Neural cell (in vitro differentiated cells): ENCODE results near the gene CHCHD3. TPM values are rescaled to one million over a fixed set of nuclear protein-coding genes. Genes with fewer than 3 reads are reported as not detected.

ENCODE experiments used
- H2AFZ ChIP-seq: fragments of 200-600, 300-800 bp; sonication (generic), shearing (Covaris generic); 2 replicates; pipeline ENCODE4 v1.6.0; 2014; ENCODE audit warnings: low read depth, mild to moderate bottlenecking, antibody characterized with exemption, low read length, moderate library complexity
- H3F3A ChIP-seq: fragments of 200-600 bp; shearing (Covaris generic); 2 replicates; pipeline ENCODE4 v1.6.1; 2016; ENCODE audit warnings: mild to moderate bottlenecking, moderate library complexity, mixed read lengths, antibody characterized with exemption, low read length; ENCODE audit not compliant: insufficient read depth, poor library complexity, severe bottlenecking
- H3K27ac ChIP-seq: fragments of 200-600, 300-800 bp; sonication (generic), shearing (Covaris generic); 2 replicates; pipeline ENCODE4 v1.5.1; 2014; ENCODE audit warnings: mild to moderate bottlenecking, low read length, moderate library complexity
- H3K27me3 ChIP-seq: fragments of 300-800, 200-600 bp; sonication (generic), shearing (Covaris generic); 2 replicates; pipeline ENCODE4 v1.6.0; 2014; ENCODE audit warnings: mild to moderate bottlenecking, low read depth, low read length, moderate library complexity; ENCODE audit not compliant: insufficient read depth
- H3K36me3 ChIP-seq: fragments of 300-800, 200-600 bp; sonication (generic), shearing (Covaris generic); 2 replicates; pipeline ENCODE4 v1.5.1; 2014; ENCODE audit warnings: mild to moderate bottlenecking, antibody characterized with exemption, low read length, moderate library complexity; ENCODE audit not compliant: insufficient read depth
- H3K4me2 ChIP-seq: fragments of 300-800, 200-600 bp; sonication (generic), shearing (Covaris generic); 2 replicates; pipeline ENCODE4 v1.6.0; 2014; ENCODE audit warnings: mild to moderate bottlenecking, low read length
- H3K4me3 ChIP-seq: fragments of 300-800, 200-600 bp; sonication (generic), shearing (Covaris generic); 2 replicates; pipeline ENCODE4 v1.5.1; 2014; ENCODE audit warnings: mild to moderate bottlenecking, low read length, moderate library complexity
- H3K79me2 ChIP-seq: fragments of 200-600 bp; shearing (Covaris generic); replicated peaks from 2 replicates; pipeline ENCODE4 v1.6.0; 2014; ENCODE audit warnings: mild to moderate bottlenecking, low read length, moderate library complexity; ENCODE audit not compliant: insufficient read depth
- H3K9ac ChIP-seq: fragments of 300-800, 200-600 bp; sonication (generic), shearing (Covaris generic); 2 replicates; pipeline ENCODE4 v1.6.1; 2016; ENCODE audit warnings: mild to moderate bottlenecking, low read length, mixed read lengths
- H3K9me2 ChIP-seq: fragments of 200-600 bp; shearing (Covaris generic); 2 replicates; pipeline ENCODE4 v1.6.1; 2016; ENCODE audit warnings: mild to moderate bottlenecking, low read length, mixed read lengths; ENCODE audit not compliant: insufficient read depth
- H3K9me3 ChIP-seq: fragments of 200-600, 300-800 bp; sonication (generic), shearing (Covaris generic); 2 replicates; pipeline ENCODE4 v1.6.1; 2016; ENCODE audit warnings: mild to moderate bottlenecking, mixed run types, low read length, moderate library complexity, mixed read lengths
- H4K20me1 ChIP-seq: fragments of 200-600 bp; shearing (Covaris generic); 2 replicates; pipeline ENCODE4 v1.6.1; 2016; ENCODE audit warnings: mild to moderate bottlenecking, mixed run types; ENCODE audit not compliant: insufficient read depth
- CTCF ChIP-seq: fragments of 450-650 bp; IDR thresholded peaks from 2 replicates; pipeline ENCODE4 v1.5.1; 2014; ENCODE audit warnings: antibody characterized with exemption, mild to moderate bottlenecking, moderate library complexity; ENCODE audit not compliant: poor library complexity, severe bottlenecking
- EP300 ChIP-seq: fragments of 450-650 bp; conservative IDR thresholded peaks from 2 replicates; pipeline ENCODE4 v1.6.1; 2014; ENCODE audit warnings: antibody characterized with exemption, mild to moderate bottlenecking, moderate library complexity; ENCODE audit not compliant: poor library complexity, severe bottlenecking
- EZH2 ChIP-seq: fragments of 200-600, 300-800 bp; shearing (Covaris generic), sonication (generic); IDR thresholded peaks from 2 replicates; pipeline ENCODE4 v1.6.1; 2014; ENCODE audit warnings: antibody characterized with exemption, low read length, borderline replicate concordance, mild to moderate bottlenecking; ENCODE audit not compliant: insufficient read depth, poor library complexity, severe bottlenecking
- MXI1 ChIP-seq: fragments of 450-650 bp; conservative IDR thresholded peaks from 2 replicates; pipeline ENCODE4 v1.6.1; 2014; ENCODE audit warnings: antibody characterized with exemption, mild to moderate bottlenecking; ENCODE audit not compliant: poor library complexity, severe bottlenecking
- POLR2AphosphoS5 ChIP-seq: IDR thresholded peaks from 2 replicates; pipeline ENCODE4 v1.6.1; 2012
- RAD21 ChIP-seq: fragments of 450-650 bp; conservative IDR thresholded peaks from 2 replicates; pipeline ENCODE4 v1.6.1; 2014; ENCODE audit warnings: antibody characterized with exemption, mild to moderate bottlenecking, moderate library complexity
- REST ChIP-seq: IDR thresholded peaks from 2 replicates; pipeline ENCODE4 v1.6.1; 2012; ENCODE audit warnings: borderline replicate concordance
- SMC3 ChIP-seq: fragments of 450-650 bp; conservative IDR thresholded peaks from 2 replicates; pipeline ENCODE4 v1.6.1; 2014; ENCODE audit warnings: antibody characterized with exemption, mild to moderate bottlenecking, moderate library complexity; ENCODE audit not compliant: poor library complexity
- TAF1 ChIP-seq: IDR thresholded peaks from 2 replicates; pipeline ENCODE4 v1.6.1; 2012; ENCODE audit warnings: low read depth
- polyA plus RNA-seq: library from polyadenylated mRNA; depleted of rRNA; stranded (reverse); fragments of >200 nt; gene quantifications from 2 replicates; pipeline ENCODE4 v1.2.3, GENCODE V29; 2014

The CHCHD3 gene
- polyA plus RNA-seq, 1 donor from 2014 or later, result 89.9 TPM

- Histone ChIP-seq H3K79me2 (no peaks in the 10 kb centered on the region), H3K27me3 (no peaks in the 10 kb centered on the region), H3K27ac (no peak overlapping the region), H3K9me2 (no peaks in the 10 kb centered on the region), H2AFZ (no peak overlapping the region), H3K36me3 (no peaks in the 10 kb centered on the region), H3K9ac (no peak overlapping the region), H3K9me3 (no peaks in the 10 kb centered on the region), H3K4me2 (no peak overlapping the region), H4K20me1 (no peaks in the 10 kb centered on the region), H3K4me3 (no peak overlapping the region), H3F3A (no peaks in the 10 kb centered on the region)
- no peak for TF ChIP-seq SMC3
- no peak for TF ChIP-seq RAD21
- no peak for TF ChIP-seq MXI1
- no peak for TF ChIP-seq REST
- TF ChIP-seq CTCF, result no peak
Observed at GRCh38 chr7:132743974-132744373, 337.9 kb downstream of the CHCHD3 start.

- no peaks in the 10 kb centered on the region for H3F3A ChIP-seq
- H3K27ac ChIP-seq, result no peak overlapping the region
- H3K9me2 ChIP-seq, result no peaks in the 10 kb centered on the region
- no peak overlapping the region for H2AFZ ChIP-seq
- no peaks in the 10 kb centered on the region for H3K36me3 ChIP-seq
- no peaks in the 10 kb centered on the region for H3K79me2 ChIP-seq
- H3K9ac ChIP-seq, result no peak overlapping the region
- H3K27me3 ChIP-seq, result no peaks in the 10 kb centered on the region
- no peaks in the 10 kb centered on the region for H3K9me3 ChIP-seq
- no peak overlapping the region for H3K4me2 ChIP-seq
- H3K4me3 ChIP-seq, result no peak overlapping the region
- no peak for TF ChIP-seq REST
- TF ChIP-seq EZH2, result no peak
- TF ChIP-seq SMC3, result no peak
- no peak for TF ChIP-seq POLR2AphosphoS5
- TF ChIP-seq EP300, result no peak
- no peak for TF ChIP-seq CTCF
- TF ChIP-seq MXI1, result no peak
- TF ChIP-seq TAF1, result no peak
- TF ChIP-seq RAD21, result no peak
- H4K20me1 ChIP-seq, result no peaks in the 10 kb centered on the region
Observed at GRCh38 chr7:132742189-132742612, 339.7 kb downstream of the CHCHD3 start.
